ENCODE measurements around the gene BCR. TPM values are rescaled to one million over a fixed set of nuclear protein-coding genes. Genes with fewer than 3 reads are reported as not detected.

The BCR gene
- polyA plus RNA-seq, 1 donor (not counting 4 experiments of a cell fraction or from before 2014, with no cell fraction given) = 25.8 TPM

- dilution Hi-C loops (cut with MboI; ENCODE audit: extremely low pct_ligation_motif_present, low sequenced_read_pairs) = no loop called here
- no peaks in the 10 kb centered on the region for H3K27me3 ChIP-seq (ENCODE audit: control insufficient read depth, extremely low read depth, insufficient read depth, low read length)
- no peak overlapping the region for H3K27ac ChIP-seq (ENCODE audit: control insufficient read depth, insufficient read depth, low read length)
- no peaks in the 10 kb centered on the region for H3K9me1 ChIP-seq (ENCODE audit: control insufficient read depth, extremely low read depth, insufficient read depth, low read length)
- H4K20me1 ChIP-seq (ENCODE audit: control insufficient read depth, extremely low read depth, insufficient read depth, low read length) = no peaks in the 10 kb centered on the region
- no peak overlapping the region for H3K4me2 ChIP-seq (ENCODE audit: control insufficient read depth, extremely low read depth, insufficient read depth, low read depth, low read length)
- H2AFZ ChIP-seq (ENCODE audit: control insufficient read depth, low read length) = no peak overlapping the region
- peaks cover 3% of the 10 kb centered on the region for H3K79me2 ChIP-seq (ENCODE audit: control insufficient read depth, insufficient read depth, low read length)
- FAIRE-seq (no peak), DNase-seq (ENCODE audit: low read depth, low spot score) (no peak)
- no peak for TF ChIP-seq EZH2 (IDR thresholded peaks at IDR 0.05; ENCODE audit: low read length)
- TF ChIP-seq, protein P1, sequence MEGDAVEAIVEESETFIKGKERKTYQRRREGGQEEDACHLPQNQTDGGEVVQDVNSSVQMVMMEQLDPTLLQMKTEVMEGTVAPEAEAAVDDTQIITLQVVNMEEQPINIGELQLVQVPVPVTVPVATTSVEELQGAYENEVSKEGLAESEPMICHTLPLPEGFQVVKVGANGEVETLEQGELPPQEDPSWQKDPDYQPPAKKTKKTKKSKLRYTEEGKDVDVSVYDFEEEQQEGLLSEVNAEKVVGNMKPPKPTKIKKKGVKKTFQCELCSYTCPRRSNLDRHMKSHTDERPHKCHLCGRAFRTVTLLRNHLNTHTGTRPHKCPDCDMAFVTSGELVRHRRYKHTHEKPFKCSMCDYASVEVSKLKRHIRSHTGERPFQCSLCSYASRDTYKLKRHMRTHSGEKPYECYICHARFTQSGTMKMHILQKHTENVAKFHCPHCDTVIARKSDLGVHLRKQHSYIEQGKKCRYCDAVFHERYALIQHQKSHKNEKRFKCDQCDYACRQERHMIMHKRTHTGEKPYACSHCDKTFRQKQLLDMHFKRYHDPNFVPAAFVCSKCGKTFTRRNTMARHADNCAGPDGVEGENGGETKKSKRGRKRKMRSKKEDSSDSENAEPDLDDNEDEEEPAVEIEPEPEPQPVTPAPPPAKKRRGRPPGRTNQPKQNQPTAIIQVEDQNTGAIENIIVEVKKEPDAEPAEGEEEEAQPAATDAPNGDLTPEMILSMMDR (optimal IDR thresholded peaks at IDR 0.05 in 1 of 3, IDR thresholded peaks at IDR 0.05 in 1 of 3, conservative IDR thresholded peaks at IDR 0.05 in 1 of 3; ENCODE audit: extremely low read depth in 1 of 3, insufficient read depth in 2 of 3, low read length in 3 of 3) = no peak
- peaks cover 3% of the 10 kb centered on the region for H3K9me3 ChIP-seq (ENCODE audit: control insufficient read depth, low read depth, low read length)
- peaks cover 10% of the 10 kb centered on the region for H3K4me1 ChIP-seq (ENCODE audit: control insufficient read depth, extremely low read depth, insufficient read depth, low read length)
- no peak overlapping the region for H3K4me3 ChIP-seq (ENCODE audit: control insufficient read depth in 2 of 3, extremely low read depth in 1 of 3, insufficient read depth in 2 of 3, low read depth in 1 of 3, low read length in 3 of 3)
- H3K9ac ChIP-seq (ENCODE audit: control insufficient read depth, extremely low read depth, insufficient read depth, low read length) = no peak overlapping the region
- H3K36me3 ChIP-seq (ENCODE audit: control insufficient read depth in 2 of 2, extremely low read depth in 1 of 2, insufficient read depth in 2 of 2, low read length in 2 of 2) = no peaks in the 10 kb centered on the region
Observed at GRCh38 chr22:23175817-23176644, 4.3 kb upstream of the BCR start.

DNA sequence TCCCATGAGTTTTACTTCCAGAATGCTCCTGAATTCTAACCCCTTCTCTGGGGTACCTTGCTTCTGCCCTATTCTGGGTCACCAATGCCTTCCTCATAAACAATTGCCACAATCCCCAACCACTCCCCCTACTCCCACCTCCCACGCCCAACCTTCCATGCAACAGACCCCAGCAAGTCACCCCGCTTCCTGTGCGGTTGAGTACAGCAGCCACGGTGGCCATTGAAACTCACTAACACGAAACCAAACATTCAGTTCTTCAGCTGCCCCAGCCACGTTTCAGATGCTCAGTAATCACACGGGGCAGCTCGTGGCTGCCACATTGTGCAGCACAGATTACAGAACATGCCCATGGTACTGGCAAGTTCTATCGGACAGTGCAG, 3.7 kb upstream of the BCR start:
- Histone ChIP-seq H3K9me1 (ENCODE audit: control insufficient read depth, extremely low read depth, insufficient read depth, low read length) (no peaks in the 10 kb centered on the region), H3K27me3 (ENCODE audit: control insufficient read depth, extremely low read depth, insufficient read depth, low read length) (no peaks in the 10 kb centered on the region), H3K4me1 (ENCODE audit: control insufficient read depth, extremely low read depth, insufficient read depth, low read length) (peaks cover 13% of the 10 kb centered on the region), H3K4me2 (ENCODE audit: control insufficient read depth, extremely low read depth, insufficient read depth, low read depth, low read length) (no peak overlapping the region), H3K36me3 (ENCODE audit: control insufficient read depth in 2 of 2, extremely low read depth in 1 of 2, insufficient read depth in 2 of 2, low read length in 2 of 2) (peaks cover 0 to under 1% of the 10 kb centered on the region in 2 experiments), H3K9ac (ENCODE audit: control insufficient read depth, extremely low read depth, insufficient read depth, low read length) (no peak overlapping the region), H2AFZ (ENCODE audit: control insufficient read depth, low read length) (no peak overlapping the region), H4K20me1 (ENCODE audit: control insufficient read depth, extremely low read depth, insufficient read depth, low read length) (no peaks in the 10 kb centered on the region), H3K4me3 (ENCODE audit: control insufficient read depth in 2 of 3, extremely low read depth in 1 of 3, insufficient read depth in 2 of 3, low read depth in 1 of 3, low read length in 3 of 3) (no peak overlapping the region), H3K79me2 (ENCODE audit: control insufficient read depth, insufficient read depth, low read length) (peaks cover 9% of the 10 kb centered on the region), H3K27ac (ENCODE audit: control insufficient read depth, insufficient read depth, low read length) (no peak overlapping the region), H3K9me3 (ENCODE audit: control insufficient read depth, low read depth, low read length) (peaks cover 3% of the 10 kb centered on the region)
- no peak for FAIRE-seq
- DNase-seq (ENCODE audit: low read depth, low spot score) = no peak
- dilution Hi-C loops (cut with MboI; ENCODE audit: extremely low pct_ligation_motif_present, low sequenced_read_pairs) = no loop called here
- TF ChIP-seq, protein P1 (optimal IDR thresholded peaks at IDR 0.05 in 1 of 3, IDR thresholded peaks at IDR 0.05 in 1 of 3, conservative IDR thresholded peaks at IDR 0.05 in 1 of 3; ENCODE audit: extremely low read depth in 1 of 3, insufficient read depth in 2 of 3, low read length in 3 of 3) = no peak
- TF ChIP-seq EZH2 (IDR thresholded peaks at IDR 0.05; ENCODE audit: low read length) = no peak
